Measurements from ENCODE around the gene C1QTNF12.

Gene C1QTNF12

DNA sequence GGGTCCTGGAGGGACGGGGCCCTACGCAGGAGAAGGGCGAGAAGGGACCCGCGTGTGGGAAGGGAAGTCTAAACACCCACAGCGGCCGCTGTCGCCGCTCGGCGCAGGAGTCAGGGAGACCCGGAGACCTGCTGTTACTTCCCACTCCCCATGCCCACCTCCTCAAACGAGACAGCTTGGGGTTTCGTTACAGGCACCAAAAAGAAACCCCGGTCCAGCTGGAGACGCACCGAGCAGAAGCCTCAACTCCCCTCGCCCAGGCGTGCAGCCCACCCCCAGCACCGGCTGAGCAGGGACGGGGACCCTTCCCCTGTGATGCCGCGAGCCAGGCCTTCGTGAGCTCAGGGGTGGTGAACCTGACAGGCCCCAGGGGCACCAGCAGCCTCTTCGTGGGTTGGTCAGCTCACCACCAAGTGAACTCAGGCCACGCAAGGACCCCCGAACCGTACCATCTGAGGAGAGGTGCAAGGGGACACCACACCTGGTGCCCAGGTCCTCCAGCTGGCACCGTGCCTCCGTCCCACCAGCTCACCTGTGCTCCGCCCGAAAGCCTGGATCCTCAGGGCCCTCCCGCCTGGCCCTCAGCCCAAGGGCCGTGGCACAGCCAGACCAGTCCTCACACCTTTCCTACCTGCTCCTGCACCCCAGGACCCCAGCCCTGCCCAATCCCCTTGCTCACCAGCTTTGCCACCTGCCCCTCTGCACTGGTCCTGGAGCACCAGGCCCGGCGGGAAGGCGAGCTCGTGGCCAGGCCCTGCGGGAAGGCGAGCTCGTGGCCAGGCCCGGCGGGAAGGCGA is 19.8 kb downstream of the C1QTNF12 start:
- no peak for DNase-seq

DNA sequence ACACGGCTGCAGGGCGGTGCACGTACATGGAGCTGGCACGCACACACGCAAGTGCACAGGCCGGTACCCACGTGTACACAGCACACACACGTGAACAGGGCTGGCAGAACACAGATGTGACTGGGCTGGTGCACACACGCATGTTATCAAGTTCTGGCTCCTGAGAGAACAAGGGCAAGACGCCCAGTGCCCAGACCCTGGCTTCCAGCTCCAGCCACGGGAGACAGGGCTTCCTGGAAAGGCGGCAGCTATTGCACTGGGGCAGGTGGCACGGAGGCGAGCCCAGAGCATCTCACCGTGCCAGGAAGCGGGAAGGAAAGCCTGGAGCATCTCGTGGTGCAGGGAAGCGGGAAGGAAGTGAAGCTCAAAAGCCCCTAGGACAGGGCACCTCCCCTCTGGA is 20.6 kb downstream of the C1QTNF12 start:
- no peak for DNase-seq

DNA sequence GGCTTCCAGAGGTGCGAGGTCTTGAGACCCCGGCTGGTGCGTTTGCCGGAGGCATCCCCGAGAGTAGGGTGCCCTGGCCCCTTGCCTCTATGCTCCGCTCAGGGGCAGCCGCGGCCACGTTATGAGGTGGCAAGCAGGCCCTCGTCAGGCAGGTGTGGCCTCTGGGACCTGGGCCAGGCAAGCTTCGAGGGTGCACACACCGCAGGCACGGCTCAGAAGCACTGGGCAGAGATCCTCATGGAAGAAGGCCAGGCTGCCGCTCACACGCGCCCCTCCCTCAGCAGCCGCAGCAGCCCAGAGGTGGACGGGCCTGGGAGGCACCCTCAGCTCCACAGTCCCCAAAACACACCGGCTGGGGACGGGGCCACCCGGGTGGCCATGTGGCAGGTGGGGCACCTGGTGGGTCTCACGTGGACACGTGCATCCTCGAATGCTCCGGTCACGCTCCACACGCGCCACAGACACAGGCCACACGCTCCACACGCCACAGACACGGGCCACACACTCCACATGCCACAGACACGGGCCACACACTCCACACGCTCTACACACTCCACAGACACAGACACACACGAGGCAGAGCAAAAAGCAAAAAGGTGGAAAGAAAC is 21.2 kb downstream of the C1QTNF12 start:
- no peak for DNase-seq

DNA sequence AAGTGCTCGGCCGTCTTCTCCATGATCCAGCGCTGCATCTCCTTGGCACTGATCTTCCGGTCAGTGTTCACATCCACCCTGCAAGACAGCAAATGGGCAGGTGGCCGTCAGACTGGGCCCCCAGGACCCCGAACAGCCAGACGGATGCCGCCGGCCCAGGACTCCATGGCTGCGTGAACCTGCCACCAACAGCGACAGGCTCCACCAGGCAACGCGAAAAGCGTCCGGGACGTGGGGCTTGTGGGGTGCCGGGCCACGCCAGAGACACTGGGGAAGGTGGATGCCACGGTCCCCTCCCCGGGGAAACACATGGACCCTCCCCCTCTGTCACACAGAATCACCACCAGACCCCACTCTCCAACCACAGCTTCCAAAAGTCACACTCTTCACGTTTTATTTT is 22.6 kb downstream of the C1QTNF12 start:
- no peak for DNase-seq

DNA sequence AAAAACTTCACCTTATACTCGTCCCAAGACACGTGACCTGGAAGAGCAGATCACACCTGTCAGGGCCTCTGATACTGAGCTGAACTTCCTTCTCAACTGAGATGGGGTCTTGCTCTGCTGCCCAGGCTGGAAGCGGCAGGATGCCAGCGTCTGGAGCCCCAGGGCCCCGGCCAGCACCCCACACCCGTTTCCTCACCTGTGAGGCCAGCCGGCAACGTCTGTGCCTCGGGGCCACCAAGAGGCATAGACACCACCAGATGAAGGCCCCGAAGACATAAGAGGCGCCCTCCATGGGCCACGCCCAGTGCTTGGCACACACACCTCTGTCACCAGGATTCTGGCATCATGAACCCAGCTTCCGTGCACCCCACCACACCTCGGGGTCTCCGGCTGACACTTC is 23.2 kb downstream of the C1QTNF12 start:
- DNase-seq, result no peak

DNA sequence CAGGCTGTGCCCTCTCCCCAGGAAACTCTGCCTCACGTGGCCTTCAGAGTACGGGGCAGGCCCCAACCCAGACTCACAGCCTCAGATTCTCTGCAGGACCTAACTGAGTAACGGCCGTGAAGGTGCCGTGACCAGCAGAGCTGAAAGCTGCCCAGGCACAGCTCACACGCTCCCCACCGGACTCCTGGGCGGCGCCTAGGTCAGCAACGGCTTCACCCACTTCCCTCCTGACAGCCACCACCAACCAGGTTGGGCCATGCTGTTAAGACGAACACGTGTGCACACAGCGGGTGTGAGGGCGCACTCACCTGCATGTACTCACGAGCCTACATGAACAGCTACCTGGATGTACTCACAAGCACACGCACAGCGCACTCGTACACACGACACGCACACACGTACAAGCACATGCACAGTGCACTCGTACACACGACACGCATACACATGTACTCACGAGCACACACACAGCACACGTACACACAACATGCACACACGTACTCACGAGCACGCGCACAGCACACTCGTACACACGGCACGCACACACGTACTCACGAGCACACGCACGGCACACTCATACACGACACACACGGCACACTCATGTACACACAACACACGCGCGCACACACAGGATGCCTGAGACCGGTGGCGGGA is 23.8 kb downstream of the C1QTNF12 start:
- no peak for DNase-seq

DNA sequence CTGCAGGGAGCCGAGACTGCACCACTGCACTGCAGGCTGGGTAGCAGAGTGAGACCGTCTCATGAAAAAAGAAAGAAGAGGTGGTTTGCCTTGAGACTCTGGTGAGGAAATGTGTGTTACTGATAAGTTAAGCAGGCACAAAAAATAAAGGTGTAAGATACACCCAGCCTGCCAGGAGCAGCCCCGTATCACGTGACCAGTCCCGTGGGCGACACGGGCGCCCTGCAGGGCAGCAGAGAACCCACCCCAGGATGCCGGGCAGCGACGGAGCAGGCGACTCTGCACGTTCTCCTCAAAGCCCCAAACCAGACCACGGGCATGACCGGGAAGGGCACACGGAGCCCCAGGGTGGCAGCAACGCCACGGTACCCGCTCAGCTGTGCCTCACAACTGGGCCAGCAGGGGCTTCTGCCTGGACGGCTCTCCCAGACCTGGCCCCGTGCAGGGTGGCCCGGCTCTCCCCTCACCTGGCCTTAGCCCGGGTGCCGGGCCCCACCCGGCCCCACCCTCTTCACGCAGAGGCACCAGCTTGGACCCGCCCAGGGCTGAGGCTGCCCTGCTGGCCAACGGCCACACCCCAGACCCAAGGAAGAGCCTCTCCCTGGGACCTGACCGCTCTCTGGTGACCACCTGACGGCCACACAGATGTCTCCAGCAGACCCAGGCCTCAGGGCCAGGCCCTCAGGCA is 24.5 kb downstream of the C1QTNF12 start:
- DNase-seq, result no peak

DNA sequence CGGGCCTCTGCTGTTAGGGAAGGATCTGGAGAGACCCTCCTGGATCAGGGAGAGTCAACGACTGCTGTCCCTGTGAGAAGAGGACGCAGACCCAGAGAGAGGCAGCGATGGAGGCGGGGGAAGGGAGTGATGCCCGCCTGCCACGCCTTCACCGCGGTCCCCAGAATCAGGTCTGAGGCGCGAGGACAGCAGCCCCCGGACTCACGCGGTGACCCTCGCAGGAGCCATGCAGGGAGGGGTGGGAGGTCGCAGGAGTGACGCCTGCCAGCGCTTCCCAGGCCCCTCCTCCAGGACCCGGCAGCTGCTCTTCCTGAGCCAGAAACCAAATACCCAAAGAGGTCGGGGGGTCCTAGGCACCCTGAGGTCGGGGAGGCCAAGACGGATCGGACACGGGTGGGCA is 26.3 kb downstream of the C1QTNF12 start:
- DNase-seq, result no peak

DNA sequence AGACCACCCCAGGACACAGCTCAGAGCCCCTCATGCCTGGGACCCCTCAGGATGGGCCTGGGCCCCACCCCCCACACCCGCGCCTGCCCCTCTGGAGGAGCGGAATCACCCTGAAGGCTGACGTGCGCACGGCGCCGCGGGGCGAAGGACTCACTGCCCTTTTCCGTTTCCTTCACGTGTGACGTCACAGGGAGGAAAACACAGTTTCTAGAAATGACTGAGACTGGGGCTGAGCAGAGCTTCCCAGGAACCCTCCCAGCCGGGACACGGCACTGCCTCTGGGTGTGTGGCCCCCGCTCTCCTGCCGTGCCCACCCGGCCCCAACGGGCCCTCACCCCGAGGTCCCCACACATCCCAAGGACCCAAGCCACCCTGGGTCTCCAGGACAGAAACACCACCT is 27.2 kb downstream of the C1QTNF12 start:
- no peak for DNase-seq

DNA sequence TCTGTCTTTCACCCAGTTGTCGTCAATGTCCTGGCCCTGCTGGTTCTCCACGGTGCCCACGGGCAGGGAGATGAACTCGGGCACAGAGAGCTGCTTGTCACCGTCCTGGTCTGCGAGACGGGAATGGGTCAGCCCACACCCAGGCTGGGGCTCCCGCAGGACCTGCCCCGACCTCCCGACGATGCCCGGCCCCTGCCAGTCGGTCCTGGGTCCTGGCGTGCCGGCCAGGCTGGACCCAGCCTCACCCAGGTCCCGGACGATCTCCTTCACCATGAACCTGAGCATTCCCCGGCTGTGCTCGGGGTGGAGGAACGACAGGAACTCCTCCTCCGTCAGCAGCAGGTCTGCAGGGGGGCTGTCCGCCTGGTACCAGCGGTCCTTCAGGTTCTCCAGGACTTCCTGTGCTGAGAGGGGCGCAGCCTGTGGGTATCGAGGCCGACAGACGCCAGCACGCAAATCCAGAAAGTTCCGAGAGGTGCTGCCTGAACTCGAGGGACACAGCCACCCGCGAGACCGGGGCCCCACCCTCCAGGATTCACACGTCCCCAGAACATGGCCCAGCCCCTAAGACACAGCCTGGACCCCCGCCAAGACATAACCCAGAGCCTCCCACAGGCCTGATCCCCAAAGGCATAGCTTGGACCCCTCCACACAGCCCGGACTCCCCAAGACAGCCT is 27.9 kb downstream of the C1QTNF12 start:
- no peak for DNase-seq

DNA sequence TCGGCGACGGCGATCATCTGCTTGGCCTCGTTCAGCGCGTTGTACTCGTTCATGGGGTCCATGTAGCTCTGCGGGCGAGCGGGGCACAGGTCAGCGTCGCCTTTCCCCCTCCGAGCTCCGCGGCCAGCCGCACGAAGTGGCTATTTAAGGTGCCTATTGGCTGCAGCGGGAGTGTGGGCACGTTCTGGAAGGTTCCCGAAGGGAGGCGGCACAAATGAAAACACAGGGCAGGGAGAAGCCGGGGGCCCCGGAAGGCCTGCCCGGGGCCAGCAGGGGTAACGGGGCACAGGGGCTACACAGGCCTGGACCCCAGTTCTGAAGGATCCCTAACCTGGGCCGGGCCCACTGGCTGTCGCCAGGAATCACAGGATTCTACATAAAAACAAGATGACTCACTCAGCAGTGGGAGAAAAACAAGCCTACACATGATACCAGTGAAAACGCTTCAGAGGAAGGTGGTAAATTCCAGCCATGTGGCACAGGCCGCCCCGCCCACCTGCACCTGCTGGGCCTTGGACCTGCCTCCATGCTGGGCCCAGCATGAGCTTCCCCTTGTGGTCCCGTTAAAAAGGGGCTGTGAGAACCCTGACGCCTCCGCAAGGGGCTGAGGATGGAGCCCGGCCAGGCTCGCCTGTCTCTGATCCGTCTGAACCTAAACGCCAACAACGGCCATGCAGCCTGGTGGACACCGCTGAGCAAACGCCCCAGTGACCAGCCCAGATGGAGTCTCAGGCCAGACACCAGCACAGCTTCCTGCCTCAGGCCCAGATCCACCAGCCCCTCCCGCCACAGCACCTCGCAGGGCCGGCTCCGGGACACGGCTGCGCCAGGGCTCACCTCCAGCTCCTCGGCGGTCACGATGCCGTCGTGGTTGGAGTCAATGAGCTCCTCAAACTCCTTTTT is 28.6 kb downstream of the C1QTNF12 start:
- DNase-seq, result no peak

DNA sequence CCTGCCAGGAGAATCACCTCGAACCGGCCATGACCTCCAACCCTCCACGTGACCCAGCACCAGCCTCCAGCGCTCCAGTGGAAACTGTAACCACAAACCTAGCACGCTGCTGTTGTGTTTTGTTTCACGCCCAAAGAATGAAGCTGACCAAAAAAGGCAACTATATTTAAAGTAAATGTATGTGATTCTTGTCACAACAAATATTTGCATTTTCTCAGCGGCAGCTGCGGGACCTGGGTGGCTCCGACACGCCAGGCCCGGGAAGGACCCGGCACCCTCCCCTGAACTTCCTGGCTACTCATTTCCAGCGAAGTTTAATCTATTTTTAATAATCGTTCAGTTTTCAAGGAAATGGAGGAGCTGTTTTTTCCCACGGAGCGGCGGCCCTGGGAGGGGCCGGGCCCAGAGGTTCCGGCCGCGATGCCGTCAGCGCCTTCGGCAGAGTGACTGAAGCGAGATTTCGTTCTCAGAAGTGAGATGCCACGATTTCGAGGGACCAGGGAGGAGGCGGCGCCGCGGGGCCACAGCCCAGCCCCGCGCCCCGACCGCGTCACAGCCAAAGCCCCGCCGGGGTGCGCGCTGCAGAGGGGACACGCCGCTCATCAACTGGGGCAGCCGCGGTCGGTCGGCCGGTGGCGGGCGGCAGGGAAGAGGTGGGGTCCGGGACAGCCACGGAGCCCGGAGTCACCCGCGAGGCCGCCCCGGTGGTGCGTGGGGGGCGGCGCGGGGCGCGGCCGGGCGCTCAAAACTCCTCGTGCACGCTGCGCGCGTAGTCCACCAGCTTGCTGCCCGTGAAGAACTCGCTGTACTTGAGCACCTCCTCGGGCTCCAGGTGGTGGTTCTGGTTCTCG is 29.5 kb downstream of the C1QTNF12 start:
- no peak for DNase-seq

DNA sequence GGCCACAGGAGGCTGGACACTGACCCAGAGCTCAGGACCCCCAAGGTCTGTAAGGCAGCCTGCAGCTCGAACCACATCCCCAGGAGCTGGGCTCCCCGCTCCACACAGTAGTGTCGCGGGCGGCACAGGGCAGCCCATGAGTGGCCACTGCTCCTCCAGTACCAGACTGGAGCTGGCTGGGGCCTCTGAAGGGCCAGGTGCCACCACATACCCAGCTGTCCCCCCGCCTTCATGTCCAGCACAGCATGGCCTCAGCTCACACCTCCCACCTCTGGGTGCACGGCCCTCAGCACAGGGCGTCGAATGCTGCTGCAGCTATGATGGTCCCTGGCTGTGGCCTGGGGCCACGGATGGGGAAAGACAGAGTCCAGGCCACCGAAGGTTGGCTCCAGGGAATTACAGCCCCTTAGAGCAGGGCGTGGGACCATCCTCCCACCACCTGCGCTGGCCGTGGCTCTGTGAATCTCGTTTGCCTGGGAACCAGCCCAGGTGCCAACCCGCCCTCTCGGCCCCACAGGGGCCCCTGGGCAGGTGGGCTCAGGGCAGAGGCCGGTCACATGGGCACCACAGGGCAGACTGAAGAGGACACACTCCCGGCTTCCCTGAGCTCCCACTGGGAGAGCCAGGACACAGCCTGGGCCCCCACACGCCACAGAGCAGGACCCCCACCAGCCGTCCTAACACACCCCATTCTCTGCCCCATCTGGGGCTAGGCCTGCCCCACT is 30.5 kb downstream of the C1QTNF12 start:
- DNase-seq, result no peak

DNA sequence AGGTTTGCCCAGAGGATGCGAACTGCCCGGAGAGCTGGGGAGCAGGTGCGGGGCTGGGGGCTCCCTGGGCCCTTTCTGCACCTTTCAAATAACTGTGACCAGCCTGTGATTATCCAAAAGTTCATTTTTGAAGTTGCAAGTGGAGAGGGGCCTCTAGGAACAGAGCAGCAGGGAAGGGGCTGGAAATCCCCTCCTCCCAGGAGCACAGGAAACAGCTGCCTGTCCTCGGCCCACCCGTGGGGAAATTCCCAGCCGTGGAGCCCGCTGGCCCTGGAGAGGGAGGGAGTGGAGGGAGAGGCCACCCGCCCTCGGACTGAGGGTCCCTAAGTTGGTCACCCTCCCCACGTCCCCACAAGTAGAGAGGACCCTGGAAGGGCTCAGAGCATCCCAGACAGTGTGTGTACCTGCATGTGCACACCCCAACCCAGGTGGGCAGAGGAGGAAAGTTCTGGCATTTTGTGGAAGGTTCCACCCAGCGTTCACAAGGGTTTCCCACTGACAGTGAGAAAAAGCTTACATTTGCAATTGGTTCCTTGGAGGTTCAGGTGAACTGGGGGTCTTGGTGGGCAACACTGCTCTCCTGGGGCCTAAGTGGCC is 31.3 kb downstream of the C1QTNF12 start:
- no peak for DNase-seq

DNA sequence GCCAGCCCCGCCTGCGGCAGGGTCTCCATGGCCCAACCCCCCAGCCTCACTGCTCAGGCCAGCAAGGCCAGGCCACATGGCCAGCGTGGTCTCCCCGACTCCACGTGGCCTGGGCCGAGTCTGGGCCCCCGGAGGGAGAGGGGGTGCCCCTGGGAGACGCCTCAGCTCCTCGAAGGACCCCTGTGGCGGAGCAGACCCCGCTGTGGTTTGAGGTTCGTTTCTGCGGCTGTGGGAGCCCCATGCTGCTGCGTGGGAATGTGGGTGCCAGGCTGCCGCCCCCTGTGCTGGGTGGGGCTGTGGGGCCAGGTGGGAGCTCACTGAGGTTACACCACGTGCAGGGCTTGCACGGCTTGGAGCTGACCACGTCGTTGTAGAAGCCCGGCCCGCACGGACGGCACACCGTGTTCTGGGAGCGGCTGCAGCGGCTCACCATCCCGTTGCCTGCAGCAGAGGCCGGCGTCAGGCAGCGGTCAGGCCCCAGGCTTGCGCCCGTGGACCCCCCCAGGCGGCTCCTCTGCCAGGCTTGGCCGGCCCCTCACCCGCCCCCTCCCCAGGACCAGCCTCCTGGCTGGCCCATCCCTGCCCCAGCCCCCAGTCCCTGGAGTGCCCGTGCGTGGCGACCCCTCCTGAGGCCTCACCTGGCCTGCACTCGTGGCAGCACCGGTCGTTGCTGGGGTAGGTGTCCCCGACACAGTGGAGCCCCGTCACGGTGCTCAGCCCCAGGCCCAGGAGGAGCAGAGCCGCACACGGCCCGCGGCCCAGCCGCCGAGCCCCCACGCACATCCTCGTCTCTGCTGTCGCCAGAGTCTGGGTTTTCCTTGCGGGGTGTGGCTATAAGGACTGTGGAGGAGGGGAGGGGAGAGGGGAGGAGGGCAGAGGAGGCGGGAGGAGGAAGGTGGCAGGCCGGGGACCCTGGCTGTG is 32.9 kb downstream of the C1QTNF12 start, which contains the start of gene TNFRSF4:
Gene TNFRSF4 (minus strand): TSS at position 809 of the 921 bp plus-strand sequence. CDS start 26 bp downstream, at position 783.
- DNase-seq, result no peak

DNA sequence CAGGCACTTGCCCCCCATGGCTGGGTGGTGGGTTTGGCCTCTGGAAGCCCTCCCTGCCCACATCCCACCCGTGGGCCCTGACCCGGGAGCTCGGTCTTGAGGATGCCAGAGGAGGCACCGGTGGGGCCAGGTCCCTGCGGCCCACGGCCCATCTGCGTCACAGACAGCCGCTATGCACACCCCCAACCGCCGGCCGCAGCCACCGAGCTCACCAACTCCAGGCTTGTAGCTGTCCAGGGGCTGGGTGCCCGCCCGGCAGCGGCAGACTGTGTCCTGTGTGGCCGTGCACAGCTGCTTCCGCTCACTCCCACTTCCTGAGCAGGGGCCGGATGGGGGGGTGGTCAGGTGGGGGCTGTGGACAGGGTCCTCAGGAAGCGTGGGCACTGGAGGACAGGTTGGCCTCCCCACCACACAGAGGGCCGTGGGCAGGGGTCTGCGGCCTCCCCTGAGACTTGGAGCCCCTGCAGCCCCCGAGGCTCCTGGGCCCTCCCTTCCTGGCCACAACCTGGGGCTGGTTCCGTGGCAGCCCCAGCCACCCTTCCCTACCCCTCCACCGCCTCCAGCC is 33.7 kb downstream of the C1QTNF12 start:
- no peak for DNase-seq

DNA sequence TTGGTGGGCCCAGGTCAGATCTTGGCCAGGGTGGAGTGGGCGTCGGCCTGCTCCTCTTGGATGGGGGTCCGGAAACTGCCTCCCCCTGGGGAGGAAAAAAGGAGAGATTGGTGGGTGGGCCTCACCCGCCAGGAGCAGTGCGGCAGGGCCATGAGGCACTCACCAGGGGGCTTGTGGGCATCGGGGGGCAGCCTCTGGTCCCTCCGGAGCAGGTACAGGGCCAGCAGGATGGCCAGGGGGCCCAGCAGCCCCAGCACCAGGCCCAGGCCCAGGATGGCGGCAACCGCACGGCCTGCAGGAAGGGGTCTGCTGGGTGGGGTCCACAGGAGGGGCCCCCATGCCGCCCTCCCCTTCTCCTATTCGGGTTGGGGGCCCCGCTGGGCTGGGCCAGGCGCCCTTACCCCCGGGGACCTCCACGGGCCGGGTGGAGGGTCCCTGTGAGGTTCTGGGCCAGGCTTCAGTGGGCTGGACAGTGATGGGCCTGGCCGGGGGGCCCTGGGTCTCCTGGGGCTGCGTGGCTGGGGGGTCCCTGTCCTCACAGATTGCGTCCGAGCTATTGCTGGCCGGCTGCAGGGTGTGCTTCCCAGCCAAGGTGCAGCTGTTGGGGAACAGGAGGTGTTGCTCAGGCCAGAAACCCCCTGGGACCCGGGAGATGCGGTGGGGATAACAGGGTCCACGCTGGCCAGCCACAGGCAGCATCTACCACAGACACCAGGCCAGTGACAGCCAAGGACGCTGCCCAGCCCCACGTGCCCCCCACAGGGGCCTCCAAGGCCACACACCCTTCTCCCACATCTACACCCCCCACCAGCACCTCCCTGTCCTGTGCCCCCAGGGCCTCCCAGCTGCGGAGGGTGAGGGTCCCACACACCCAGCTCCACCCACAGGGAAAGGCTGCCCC is 34.7 kb downstream of the C1QTNF12 start:
- no peak for DNase-seq

Data from effector CD8-positive, alpha-beta T cell (primary cell).